Measurements from ENCODE around the gene CAMK4. TPM values are rescaled to one million over a fixed set of nuclear protein-coding genes. Genes with fewer than 3 reads are reported as not detected.

CAMK4 gene
- polyA plus RNA-seq, 1 donor (not counting 4 experiments of a cell fraction or from before 2014, with no cell fraction given) = 0.45 TPM

- dilution Hi-C loops (cut with MboI; ENCODE audit: extremely low pct_ligation_motif_present, low sequenced_read_pairs) = no loop called here
- peaks cover 78% of the 10 kb centered on the region for H3K79me2 ChIP-seq (ENCODE audit: control insufficient read depth, insufficient read depth, low read length)
- TF ChIP-seq CTCF (optimal IDR thresholded peaks at IDR 0.05 in 1 of 3, IDR thresholded peaks at IDR 0.05 in 1 of 3, conservative IDR thresholded peaks at IDR 0.05 in 1 of 3; ENCODE audit: extremely low read depth in 1 of 3, insufficient read depth in 2 of 3, low read length in 3 of 3) = no peak
- no peak for TF ChIP-seq EZH2 (IDR thresholded peaks at IDR 0.05; ENCODE audit: low read length)
Measured at GRCh38 chr5:111509119-111509518, 284.9 kb downstream of the CAMK4 start.

GRCh38 chr5:111511174-111511830, 287.1 kb downstream of the CAMK4 start:
- no peaks in the 10 kb centered on the region for H3K9me1 ChIP-seq (ENCODE audit: control insufficient read depth, extremely low read depth, insufficient read depth, low read length)
- no peaks in the 10 kb centered on the region for H3K9me3 ChIP-seq (ENCODE audit: control insufficient read depth, low read depth, low read length)
- H3K27me3 ChIP-seq (ENCODE audit: control insufficient read depth, extremely low read depth, insufficient read depth, low read length) = no peaks in the 10 kb centered on the region
- peaks cover 60% of the 10 kb centered on the region for H3K79me2 ChIP-seq (ENCODE audit: control insufficient read depth, insufficient read depth, low read length)
- peak overlapping the region; percentile 79 for H3K4me2 ChIP-seq (ENCODE audit: control insufficient read depth, extremely low read depth, insufficient read depth, low read depth, low read length)
- no peaks in the 10 kb centered on the region for H3K36me3 ChIP-seq (ENCODE audit: control insufficient read depth in 2 of 2, extremely low read depth in 1 of 2, insufficient read depth in 2 of 2, low read length in 2 of 2)
- dilution Hi-C loops (cut with MboI; ENCODE audit: extremely low pct_ligation_motif_present, low sequenced_read_pairs) = no loop called here
- no peak for TF ChIP-seq EZH2 (IDR thresholded peaks at IDR 0.05; ENCODE audit: low read length)
- no peak for TF ChIP-seq CTCF (optimal IDR thresholded peaks at IDR 0.05 in 1 of 3, IDR thresholded peaks at IDR 0.05 in 1 of 3, conservative IDR thresholded peaks at IDR 0.05 in 1 of 3; ENCODE audit: extremely low read depth in 1 of 3, insufficient read depth in 2 of 3, low read length in 3 of 3)
- H3K27ac ChIP-seq (ENCODE audit: control insufficient read depth, insufficient read depth, low read length) = peak overlapping the region; percentile 89
- FAIRE-seq = peak; percentile 44
- H3K4me1 ChIP-seq (ENCODE audit: control insufficient read depth, extremely low read depth, insufficient read depth, low read length) = peaks cover 18% of the 10 kb centered on the region
- peak overlapping the region; percentile 84 to 92 (median 91) for H3K4me3 ChIP-seq (ENCODE audit: control insufficient read depth in 2 of 3, extremely low read depth in 1 of 3, insufficient read depth in 2 of 3, low read depth in 1 of 3, low read length in 3 of 3)
- no peak for DNase-seq (ENCODE audit: low read depth, low spot score)
- no peak overlapping the region for H2AFZ ChIP-seq (ENCODE audit: control insufficient read depth, low read length)
- H3K9ac ChIP-seq (ENCODE audit: control insufficient read depth, extremely low read depth, insufficient read depth, low read length) = peak overlapping the region; percentile 78
- no peaks in the 10 kb centered on the region for H4K20me1 ChIP-seq (ENCODE audit: control insufficient read depth, extremely low read depth, insufficient read depth, low read length)

More at GRCh38 chr5:111509119-111509518, 284.9 kb downstream of the CAMK4 start:
- peak overlapping the region in 2 of 3 experiments; percentile 11 to 92 for H3K4me3 ChIP-seq (ENCODE audit: control insufficient read depth in 2 of 3, extremely low read depth in 1 of 3, insufficient read depth in 2 of 3, low read depth in 1 of 3, low read length in 3 of 3)
- FAIRE-seq = no peak
- no peaks in the 10 kb centered on the region for H3K9me3 ChIP-seq (ENCODE audit: control insufficient read depth, low read depth, low read length)
- H3K27ac ChIP-seq (ENCODE audit: control insufficient read depth, insufficient read depth, low read length) = no peak overlapping the region
- no peaks in the 10 kb centered on the region for H4K20me1 ChIP-seq (ENCODE audit: control insufficient read depth, extremely low read depth, insufficient read depth, low read length)
- no peaks in the 10 kb centered on the region for H3K9me1 ChIP-seq (ENCODE audit: control insufficient read depth, extremely low read depth, insufficient read depth, low read length)
- peaks cover 18% of the 10 kb centered on the region for H3K4me1 ChIP-seq (ENCODE audit: control insufficient read depth, extremely low read depth, insufficient read depth, low read length)
- no peak for DNase-seq (ENCODE audit: low read depth, low spot score)
- peaks cover 0 to 4% of the 10 kb centered on the region in 2 experiments for H3K36me3 ChIP-seq (ENCODE audit: control insufficient read depth in 2 of 2, extremely low read depth in 1 of 2, insufficient read depth in 2 of 2, low read length in 2 of 2)
- no peaks in the 10 kb centered on the region for H3K27me3 ChIP-seq (ENCODE audit: control insufficient read depth, extremely low read depth, insufficient read depth, low read length)
- no peak overlapping the region for H2AFZ ChIP-seq (ENCODE audit: control insufficient read depth, low read length)
- peak overlapping the region; percentile 79 for H3K4me2 ChIP-seq (ENCODE audit: control insufficient read depth, extremely low read depth, insufficient read depth, low read depth, low read length)
- H3K9ac ChIP-seq (ENCODE audit: control insufficient read depth, extremely low read depth, insufficient read depth, low read length) = no peak overlapping the region

Measured in keratinocyte (primary cell).